GM12878 (cell line): Measurements from ENCODE around the gene TRAPPC2. TPM values are rescaled to one million over a fixed set of nuclear protein-coding genes. Genes with fewer than 3 reads are reported as not detected.

Experiments
- CTCF ChIP-seq, 3 experiments: IDR thresholded peaks in 2 of 3; conservative IDR thresholded peaks in 1 of 3; 2 replicates each; pipeline ENCODE4 v1.5.1; 2011; ENCODE audit warnings: low read depth in 3 of 3, low read length in 3 of 3, mild to moderate bottlenecking in 3 of 3, control low read depth in 2 of 3, moderate library complexity in 2 of 3, inconsistent platforms in 1 of 3, mixed read lengths in 1 of 3; ENCODE audit not compliant: control insufficient read depth in 2 of 3, insufficient read depth in 1 of 3; ENCODE audit errors: extremely low read depth in 1 of 3
- EED ChIP-seq: sonication (generic); IDR thresholded peaks from 2 replicates; pipeline ENCODE4 v1.6.1; 2016; ENCODE audit warnings: antibody characterized with exemption, low read depth
- FOS ChIP-seq: IDR thresholded peaks from 3 replicates; pipeline ENCODE4 v1.6.1; 2011; ENCODE audit warnings: borderline replicate concordance; ENCODE audit not compliant: insufficient read length; ENCODE audit errors: extremely low read depth
- HDAC6 ChIP-seq: fragments of 200-600 bp; sonication (generic); IDR thresholded peaks from one replicate; pipeline ENCODE4 v1.8.0; 2017; ENCODE audit warnings: antibody characterized with exemption; ENCODE audit not compliant: unreplicated experiment
- KAT2A ChIP-seq: conservative IDR thresholded peaks from 2 replicates; pipeline ENCODE4 v1.6.1; 2011; ENCODE audit warnings: low read depth, low read length; ENCODE audit not compliant: control insufficient read depth
- NFYA ChIP-seq: IDR thresholded peaks from 2 replicates; pipeline ENCODE4 v1.6.1; 2011; ENCODE audit warnings: low read depth, mild to moderate bottlenecking, low read length, improper control_type of control experiment, borderline replicate concordance
- RAD21 ChIP-seq: IDR thresholded peaks from 2 replicates; pipeline ENCODE4 v1.6.1; 2011; ENCODE audit warnings: mild to moderate bottlenecking, low read depth, low read length, moderate library complexity; ENCODE audit not compliant: insufficient read depth
- RFX5 ChIP-seq: IDR thresholded peaks from 2 replicates; pipeline ENCODE4 v1.6.1; 2011; ENCODE audit warnings: low read depth, low read length, improper control_type of control experiment
- RUNX3 ChIP-seq: IDR thresholded peaks from 2 replicates; pipeline ENCODE4 v1.6.1; 2012; ENCODE audit warnings: low read length, inconsistent platforms
- SMAD1 ChIP-seq: fragments of 450-650 bp; IDR thresholded peaks from 2 replicates; pipeline ENCODE4 v1.6.1; 2018; ENCODE audit warnings: mild to moderate bottlenecking, low read depth; ENCODE audit not compliant: partially characterized antibody
- WRNIP1 ChIP-seq: IDR thresholded peaks from 2 replicates; pipeline ENCODE4 v1.6.1; 2011; ENCODE audit warnings: low read depth, low read length, improper control_type of control experiment, borderline replicate concordance
- ZBED1 ChIP-seq: IDR thresholded peaks from 2 replicates; pipeline ENCODE4 v1.6.1; 2016; ENCODE audit warnings: borderline replicate concordance
- ZBTB33 ChIP-seq: fragments of 450-650 bp; IDR thresholded peaks from 2 replicates; pipeline ENCODE4 v1.6.1; 2017; ENCODE audit warnings: mild to moderate bottlenecking
- ZSCAN29 ChIP-seq: fragments of 450-650 bp; IDR thresholded peaks from 2 replicates; pipeline ENCODE4 v1.6.1; 2017; ENCODE audit warnings: mild to moderate bottlenecking, moderate library complexity
- polyA plus RNA-seq, 11 experiments: library from polyadenylated mRNA; depleted of rRNA in 4 of 11; unstranded in 6 of 11; stranded (reverse) in 5 of 11; fragments of >200 nt; fragmentation: Nextera tagmentation in 4 of 11; fragmentation: Illumina TruSeq in 1 of 11; extraction: Ambion mirVana in 4 of 11; extraction: Trizol in 1 of 11; gene quantifications; 1 replicate in 1 of 11; 2 replicates in 10 of 11; pipeline versions ENCODE4 v1.2.1 to v1.2.3, GENCODE V29; 2011 to 2016; ENCODE audit warnings: inconsistent platforms in 2 of 11, missing spikeins in 2 of 11, low read depth in 1 of 11
- total RNA-seq, 4 experiments: library from RNA; depleted of rRNA in 3 of 4; stranded (reverse); fragments of >200 nt in 3 of 4; fragmentation: Illumina TruSeq in 1 of 4; extraction: Trizol in 1 of 4; gene quantifications; 2 replicates each; pipeline versions ENCODE4 v1.2.1 to v1.2.3, GENCODE V29; 2013 to 2021

The TRAPPC2 gene
- total and polyA plus RNA-seq, 10 of the 15 experiments (the other 5 are each of a cell fraction or from before 2014, with no cell fraction given), result 12.4 to 28.4 (median 21.3) TPM

GRCh38 chrX:13690836-13691235 is 43.6 kb downstream of the TRAPPC2 start (continued):
- no peak for TF ChIP-seq ZBTB33
- TF ChIP-seq NFYA, result no peak
- no peak for TF ChIP-seq ZBED1
- peak; percentile 31 to 42 (median 41) for TF ChIP-seq CTCF (IDR thresholded peaks at IDR 0.05 in 2 of 3, conservative IDR thresholded peaks at IDR 0.05 in 1 of 3; ENCODE audit: control insufficient read depth in 2 of 3, extremely low read depth in 1 of 3, insufficient read depth in 1 of 3, low read depth in 3 of 3, low read length in 3 of 3)
- TF ChIP-seq KAT2A, result no peak
- no peak for TF ChIP-seq EED
- no peak for TF ChIP-seq RUNX3
- TF ChIP-seq SMAD1, result no peak
- TF ChIP-seq RAD21, result peak; percentile 57
- no peak for TF ChIP-seq HDAC6
- no peak for TF ChIP-seq WRNIP1
- TF ChIP-seq FOS, result no peak
- TF ChIP-seq RFX5, result no peak
- TF ChIP-seq ZSCAN29, result no peak
